Hepatocyte (in vitro differentiated cells): Measurements from ENCODE around the gene RIPK4.

Experiments used
- EZH2 ChIP-seq: fragments of 200-600 bp; sonication (generic); IDR thresholded peaks from 2 replicates; pipeline ENCODE4 v1.6.1; 2016; ENCODE audit warnings: antibody characterized with exemption, mild to moderate bottlenecking, borderline replicate concordance
- TF ChIP-seq, protein P1 (sequence below): fragments of 200-600 bp; sonication (generic); IDR thresholded peaks from 2 replicates; pipeline ENCODE4 v1.5.1; 2016; ENCODE audit warnings: antibody characterized with exemption, mild to moderate bottlenecking; ENCODE audit not compliant: poor library complexity

DNA sequence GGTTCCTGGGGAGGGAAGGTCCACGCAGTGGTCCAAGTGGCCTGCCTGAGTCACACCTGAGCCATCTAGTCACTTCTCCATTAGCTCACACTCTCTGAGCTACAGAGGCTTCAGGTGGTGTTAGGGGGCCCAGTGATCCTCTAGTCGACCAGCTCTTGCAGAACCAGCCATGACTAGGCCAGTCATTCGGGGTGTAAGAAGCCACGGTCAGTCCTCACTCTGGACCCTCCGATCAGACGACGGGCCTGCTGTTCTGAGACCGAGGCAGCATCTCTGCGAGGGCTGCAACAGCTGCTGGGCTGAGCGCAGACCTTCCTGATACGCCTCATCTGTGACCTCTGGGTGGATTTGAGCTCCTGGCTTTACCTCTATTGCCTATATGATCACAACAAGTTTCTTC lies 68.8 kb downstream of the RIPK4 start:
- no peak for TF ChIP-seq EZH2
- TF ChIP-seq, protein P1, sequence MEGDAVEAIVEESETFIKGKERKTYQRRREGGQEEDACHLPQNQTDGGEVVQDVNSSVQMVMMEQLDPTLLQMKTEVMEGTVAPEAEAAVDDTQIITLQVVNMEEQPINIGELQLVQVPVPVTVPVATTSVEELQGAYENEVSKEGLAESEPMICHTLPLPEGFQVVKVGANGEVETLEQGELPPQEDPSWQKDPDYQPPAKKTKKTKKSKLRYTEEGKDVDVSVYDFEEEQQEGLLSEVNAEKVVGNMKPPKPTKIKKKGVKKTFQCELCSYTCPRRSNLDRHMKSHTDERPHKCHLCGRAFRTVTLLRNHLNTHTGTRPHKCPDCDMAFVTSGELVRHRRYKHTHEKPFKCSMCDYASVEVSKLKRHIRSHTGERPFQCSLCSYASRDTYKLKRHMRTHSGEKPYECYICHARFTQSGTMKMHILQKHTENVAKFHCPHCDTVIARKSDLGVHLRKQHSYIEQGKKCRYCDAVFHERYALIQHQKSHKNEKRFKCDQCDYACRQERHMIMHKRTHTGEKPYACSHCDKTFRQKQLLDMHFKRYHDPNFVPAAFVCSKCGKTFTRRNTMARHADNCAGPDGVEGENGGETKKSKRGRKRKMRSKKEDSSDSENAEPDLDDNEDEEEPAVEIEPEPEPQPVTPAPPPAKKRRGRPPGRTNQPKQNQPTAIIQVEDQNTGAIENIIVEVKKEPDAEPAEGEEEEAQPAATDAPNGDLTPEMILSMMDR: no peak
